Stimulated activated CD4-positive, alpha-beta T cell treated with anti-CD3 and anti-CD28 coated beads, Interleukin-2, amount 100 ng/mL, for 4 hours (primary cell): ENCODE measurements around the gene DPYD.

Experiments used
- DNase-seq: peaks from one replicate; pipeline ENCODE4 v3.0.0-alpha.2; 2020; ENCODE audit warnings: low read depth

DPYD gene

DNA sequence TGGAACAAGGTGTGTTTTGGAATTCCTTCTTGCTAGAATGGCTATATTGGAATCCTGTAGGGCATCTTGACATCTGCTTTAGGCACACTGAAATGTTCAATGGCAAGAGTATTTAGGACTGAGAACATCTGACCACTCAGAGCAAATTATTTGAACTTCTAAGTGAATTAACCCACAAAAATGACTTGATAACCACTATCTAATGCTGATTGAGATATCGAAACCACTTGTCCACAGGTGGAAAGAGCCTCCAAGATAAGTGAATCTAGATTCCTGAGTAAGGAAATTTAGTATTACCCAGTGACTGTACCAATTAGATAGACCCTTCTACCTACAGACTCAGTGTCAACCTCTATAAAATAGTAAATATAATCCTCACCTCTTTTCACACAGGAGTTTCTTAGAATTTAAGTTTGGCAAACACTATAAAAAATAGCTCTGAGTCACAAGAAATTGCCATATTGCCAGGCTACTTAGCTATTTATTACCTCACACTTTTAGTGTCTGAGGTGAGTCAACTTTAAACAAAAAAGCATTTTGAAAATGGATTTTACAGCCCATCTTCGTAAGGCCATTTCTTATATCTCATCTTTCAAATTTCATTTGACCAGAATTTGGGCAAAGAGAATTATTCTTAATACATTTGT lies 777.5 kb downstream of the DPYD start:
- no peak for DNase-seq

DNA sequence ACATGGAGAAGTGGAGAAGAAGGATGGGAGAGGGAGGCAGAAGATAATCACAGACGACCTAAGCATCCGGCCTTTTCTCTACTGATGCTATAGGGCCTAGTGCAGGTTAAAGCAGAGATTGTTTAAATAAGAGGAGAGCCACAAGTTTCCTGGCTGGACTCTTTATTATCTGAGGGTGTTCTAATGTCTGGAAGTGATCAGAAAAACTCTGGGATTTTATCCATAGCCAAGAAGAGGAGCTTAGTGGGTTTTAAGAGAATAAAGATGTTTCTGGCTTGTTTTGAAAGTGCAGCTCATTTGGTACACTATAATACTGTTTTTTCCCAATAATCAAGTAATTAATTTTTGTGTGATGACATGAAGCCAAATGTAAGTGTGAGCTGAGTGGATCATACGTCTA lies 780.2 kb downstream of the DPYD start:
- no peak for DNase-seq

DNA sequence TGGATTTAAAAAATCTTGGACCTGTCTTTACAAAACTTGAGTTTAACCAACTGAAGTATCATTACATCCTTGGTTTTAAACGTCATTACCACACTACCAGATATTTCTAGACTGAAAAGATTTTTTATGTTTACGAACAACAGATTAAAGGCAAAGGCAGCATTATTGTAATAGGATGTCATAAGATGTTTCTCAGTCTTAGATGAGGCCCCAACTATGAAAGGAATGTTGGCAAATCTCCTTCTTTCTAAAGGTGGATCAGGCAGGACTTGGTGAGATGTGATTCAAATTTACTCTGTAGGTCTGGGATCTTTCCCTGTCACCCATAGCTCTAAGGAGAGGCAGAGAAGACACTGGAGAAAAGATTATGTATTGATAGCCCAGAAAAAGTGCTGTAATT lies 781.3 kb downstream of the DPYD start:
- no peak for DNase-seq

DNA sequence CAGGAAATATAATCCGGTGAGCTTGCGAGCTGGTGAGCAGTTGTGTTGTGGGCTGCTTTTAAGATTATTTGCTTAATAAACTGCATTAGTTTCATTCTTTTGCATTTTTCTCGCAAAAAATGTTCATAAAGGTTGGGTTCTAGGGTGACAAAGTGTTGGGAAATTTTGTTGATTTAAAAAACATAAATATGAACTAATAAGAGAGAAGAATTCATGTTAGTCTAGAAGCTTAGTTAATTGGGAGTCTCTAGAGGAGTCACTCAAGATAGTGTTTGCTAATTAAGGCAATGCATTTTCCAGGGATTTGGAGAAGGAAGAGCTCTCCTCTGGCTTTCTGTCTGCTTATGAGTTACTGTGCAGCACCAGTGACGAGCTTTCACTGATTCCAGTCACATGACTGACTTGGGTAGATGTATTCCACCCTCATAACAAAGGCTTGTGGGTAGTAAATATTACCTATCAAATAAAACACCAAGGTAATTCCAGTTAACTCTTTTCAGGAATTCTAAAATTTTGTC lies 782.3 kb downstream of the DPYD start:
- no peak for DNase-seq

DNA sequence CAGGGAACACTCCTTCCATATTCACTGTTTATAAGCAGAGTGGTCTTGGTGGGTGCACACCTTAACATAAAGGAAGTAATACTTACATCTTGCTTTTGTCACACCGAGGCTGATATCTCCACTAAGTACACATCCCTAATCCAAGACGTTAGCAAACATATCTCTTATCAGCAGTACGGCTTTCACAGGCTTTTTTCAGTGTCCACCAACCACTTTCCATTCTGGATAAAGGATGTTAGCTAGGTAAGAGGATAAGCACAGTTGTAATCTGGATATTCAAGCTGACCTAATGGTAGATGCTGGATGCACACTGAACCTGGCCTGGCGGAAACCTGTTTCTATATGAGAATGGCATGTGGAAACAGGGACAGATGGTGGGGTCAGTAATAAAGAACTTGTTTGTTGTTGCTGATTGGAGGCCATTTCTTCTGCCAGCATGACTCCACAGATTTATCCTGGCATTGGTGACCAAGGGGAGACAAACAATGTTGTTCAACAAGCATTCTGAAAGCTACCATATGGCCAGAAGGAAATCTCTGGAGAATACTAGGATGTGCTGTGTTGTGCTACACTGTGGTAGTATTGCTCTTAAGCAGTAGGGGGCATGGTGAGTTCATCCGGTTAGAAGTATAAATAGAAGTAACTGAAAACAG lies 782.8 kb downstream of the DPYD start:
- DNase-seq = no peak

DNA sequence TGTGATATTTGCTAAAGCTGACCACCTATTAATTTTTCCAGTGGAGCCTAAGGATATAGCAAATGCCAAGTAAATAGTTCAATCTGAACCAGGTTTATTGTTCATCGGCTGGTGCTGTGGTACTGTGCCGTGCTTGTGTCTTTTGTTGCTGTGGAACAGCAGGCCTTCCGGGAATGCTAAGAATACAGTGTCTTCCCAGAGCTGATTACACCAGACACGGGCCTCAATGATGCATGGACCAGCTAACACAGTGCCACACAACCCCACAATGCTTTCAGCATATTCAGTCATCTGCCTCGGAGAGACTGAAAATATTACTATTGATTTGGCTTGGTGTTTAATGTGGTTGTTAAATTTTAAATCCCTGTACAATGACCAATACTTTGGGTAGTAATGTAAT lies 783.8 kb downstream of the DPYD start:
- DNase-seq = no peak

DNA sequence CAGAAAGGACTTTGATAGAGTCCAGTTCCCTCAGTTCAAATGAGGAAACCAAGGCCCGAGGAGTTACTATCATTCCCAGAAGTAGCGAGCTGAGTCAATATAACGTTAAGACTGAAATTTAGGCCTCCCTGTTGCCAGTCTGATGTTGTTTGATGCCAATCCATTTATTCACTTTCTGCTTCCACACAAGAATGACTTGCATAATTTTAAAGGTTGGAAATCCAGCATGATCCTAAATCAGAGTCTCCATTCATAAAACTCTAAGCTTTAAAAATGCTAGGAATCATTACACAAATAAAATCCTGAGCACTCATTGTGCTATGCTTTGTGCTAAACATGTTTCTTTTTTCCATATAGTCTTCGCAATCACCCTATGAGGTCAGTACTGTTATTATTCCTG lies 784.9 kb downstream of the DPYD start:
- DNase-seq = no peak

DNA sequence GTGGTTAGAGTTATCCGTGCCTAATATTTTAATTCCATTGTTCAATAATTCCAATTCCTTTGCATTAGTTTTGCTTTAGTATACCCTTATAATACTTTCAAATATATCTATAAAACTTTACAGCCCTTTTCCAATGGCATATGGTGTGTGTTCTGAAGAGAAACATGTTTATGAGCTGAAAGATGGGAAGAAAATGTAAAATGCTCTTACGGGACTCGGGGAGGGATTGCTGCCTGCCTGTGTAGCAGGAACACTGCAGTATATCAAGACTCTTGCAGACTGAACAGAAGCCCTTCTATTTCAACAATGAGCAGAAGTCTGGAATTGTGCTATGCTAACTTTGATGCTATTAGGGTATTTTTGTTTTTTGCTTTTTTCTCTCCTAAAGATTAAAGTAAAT lies 792.4 kb downstream of the DPYD start:
- DNase-seq = no peak

DNA sequence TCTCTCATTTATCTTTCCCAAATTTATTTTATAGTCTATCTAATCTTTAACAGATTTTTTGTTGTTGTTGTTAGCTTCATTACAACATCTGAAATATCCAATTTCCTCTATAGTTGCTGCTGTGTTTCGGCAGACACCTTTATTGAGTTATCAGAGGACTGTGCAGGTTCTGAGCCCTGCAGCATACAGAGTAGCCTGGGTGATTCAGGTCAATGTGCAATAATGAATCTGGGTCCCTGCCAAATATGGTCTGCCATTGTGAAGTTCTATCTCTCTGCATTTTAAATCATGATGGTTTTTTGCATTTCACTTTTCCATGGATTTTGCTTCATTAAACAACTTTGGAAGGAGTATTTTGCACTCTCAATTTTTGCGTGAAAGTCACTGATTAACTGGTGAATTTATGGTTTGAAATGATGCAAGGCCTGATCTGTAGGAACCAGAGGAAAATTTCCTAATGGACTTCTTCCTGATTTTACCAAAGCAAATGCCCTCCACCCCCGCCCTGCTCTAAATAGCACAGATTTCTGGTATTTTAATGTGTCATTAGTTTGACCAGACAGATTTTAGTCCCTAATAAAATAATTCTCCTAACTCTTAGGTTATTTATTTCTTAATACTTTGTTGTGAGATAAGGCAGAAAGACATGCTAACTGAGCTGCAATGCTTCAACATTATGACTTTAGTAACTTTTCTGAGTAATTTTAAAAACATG lies 797.0 kb downstream of the DPYD start:
- no peak for DNase-seq

DNA sequence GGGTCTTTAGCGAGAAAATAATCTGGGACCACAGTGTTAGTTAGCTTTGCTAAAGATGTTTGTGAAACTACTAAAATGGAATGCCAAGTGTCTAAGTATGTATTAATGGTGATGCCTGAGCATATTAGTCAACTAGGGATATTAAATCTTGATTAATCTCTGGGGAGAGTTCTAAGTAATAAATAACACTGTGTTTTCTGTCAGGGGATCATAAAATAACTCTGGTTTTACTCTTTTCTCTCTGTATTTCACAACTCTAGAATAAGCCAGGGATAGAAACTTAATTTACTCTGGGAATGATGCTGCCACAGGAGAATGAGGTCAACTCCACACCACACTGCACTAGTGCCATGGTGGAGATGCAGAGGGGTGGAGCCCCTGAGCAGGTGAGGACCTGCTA lies 800.0 kb downstream of the DPYD start:
- DNase-seq = no peak

DNA sequence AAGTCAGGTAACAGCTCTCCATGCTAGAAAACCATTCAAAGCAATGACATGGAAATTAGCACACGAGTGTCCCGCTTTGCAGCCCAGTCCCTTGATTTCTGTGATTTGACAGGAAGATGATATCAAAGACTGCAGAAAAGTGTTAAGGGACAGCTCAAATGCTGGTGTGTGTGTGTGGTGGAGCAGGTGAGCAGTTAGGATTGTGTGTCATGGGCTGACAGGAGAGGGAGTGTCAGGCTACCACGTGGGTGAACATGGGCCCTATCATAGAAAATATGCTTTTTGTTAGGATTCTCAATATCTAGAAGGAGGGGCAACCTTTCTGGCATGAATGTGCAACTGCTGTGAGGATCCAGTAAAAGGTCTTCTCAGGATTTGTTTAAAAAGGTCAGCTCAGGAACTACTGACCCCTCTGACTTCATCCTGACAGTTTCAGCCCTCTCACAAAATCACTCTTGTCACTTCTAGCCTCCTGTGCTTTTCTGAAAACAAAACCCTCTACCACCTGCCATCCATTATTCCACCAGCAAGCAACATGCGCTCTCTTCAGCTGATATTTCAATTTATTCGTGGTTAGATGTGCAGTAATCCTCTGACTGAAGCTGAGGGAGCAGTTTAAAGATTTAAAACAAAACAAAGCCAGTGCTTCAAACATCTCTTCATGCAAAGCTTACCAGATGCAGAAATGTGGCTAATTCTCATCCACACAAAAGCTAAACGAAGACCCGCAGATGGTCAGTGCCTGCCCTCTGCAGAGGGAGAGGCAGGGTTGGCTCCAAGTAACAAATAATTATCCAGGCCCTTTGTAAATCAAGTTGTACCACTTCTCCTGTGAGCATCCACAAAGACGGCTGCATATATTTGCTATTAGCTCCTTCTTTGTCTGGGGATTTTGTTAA lies 801.3 kb downstream of the DPYD start:
- DNase-seq = no peak

DNA sequence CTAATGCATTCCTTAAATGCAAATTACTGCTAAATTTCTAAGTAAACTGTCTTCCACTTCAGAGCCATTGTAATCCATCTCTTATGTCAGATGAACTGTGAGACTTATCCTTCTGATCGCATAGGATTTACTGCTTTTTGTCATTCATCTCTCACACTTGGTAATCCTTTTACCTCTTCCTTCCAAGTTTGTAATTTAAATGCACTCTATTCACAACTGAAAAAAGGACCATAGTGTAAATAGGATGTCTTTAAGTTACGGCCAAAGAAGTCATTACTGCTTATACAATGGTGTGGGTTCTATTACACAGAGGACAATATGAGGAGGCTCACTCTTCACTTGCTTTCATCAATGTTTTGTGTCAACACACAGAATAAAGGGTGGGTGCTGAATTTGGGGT lies 806.0 kb downstream of the DPYD start:
- no peak for DNase-seq

DNA sequence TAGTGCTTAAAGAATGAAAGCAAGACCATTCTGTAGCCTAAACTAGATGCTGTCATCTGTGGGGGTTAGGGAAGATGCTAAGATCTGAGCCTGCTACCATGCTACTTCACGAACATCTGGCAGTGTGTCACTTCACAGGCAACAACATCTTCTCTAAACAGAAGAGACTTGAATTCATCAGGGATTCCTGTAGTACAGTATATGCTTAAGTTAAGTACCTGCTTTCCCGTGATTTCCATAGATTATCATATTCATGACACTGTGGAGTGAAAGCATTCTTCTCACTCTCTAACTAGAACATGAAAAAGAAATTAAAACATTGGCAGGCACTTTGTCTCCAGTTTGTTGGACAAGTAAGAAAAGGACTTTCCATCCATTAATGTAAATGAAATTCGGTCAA lies 808.4 kb downstream of the DPYD start:
- no peak for DNase-seq

DNA sequence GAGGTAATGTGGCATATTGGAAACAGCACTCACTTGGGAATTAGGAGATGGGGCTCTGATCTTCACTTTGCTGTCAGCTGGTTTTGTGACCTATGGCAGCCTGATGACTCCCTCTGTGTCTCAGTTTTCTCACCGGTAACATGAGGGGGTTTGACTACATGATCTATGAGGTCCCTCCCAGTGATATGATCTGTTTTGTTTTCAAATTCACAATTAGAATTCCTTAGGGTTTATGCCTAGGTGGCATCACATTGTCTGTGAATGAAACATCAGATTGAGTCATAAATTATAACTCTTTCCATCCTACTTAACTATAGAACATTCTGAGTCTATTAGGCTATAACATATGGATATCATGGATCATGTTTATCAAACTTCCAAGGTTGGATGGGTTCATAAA lies 812.7 kb downstream of the DPYD start:
- DNase-seq = no peak

DNA sequence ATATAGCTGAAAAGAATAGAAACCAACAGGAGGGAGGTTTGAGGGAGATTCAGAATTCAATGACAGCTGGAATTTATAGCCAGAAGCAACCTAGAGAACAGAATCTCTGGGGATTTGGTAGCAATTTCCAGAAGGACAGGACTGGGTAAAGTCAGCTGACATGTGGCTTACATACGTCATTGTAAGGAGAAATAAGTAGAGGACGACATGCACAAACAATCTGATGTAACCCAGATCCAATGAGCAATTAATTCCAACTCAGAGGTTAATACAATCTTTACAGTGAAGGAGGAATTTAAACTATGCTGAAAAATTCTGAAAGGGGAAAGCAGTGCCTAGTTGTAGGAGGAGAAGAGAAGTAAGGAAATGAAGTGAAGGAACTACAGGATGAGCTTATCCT lies 815.3 kb downstream of the DPYD start:
- no peak for DNase-seq

DNA sequence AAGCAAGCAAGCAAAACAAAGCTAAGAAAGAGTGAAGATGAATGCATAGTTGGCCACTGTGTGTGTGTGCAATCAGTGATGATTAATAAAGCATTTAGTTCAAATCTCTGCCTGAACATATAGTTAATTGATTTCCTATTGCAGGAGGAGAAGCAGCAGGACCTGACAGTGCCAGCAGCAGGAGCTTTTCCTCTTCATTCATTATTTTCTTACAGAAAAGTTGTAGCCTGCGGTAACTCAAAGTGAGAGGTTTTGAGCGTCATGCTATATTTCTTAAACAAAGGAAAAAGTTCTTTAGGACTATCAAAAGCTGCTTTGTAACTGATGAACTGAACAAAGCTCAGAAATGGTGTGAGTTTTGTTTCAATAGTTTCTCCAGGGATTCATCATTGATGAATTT lies 819.3 kb downstream of the DPYD start:
- DNase-seq = no peak

DNA sequence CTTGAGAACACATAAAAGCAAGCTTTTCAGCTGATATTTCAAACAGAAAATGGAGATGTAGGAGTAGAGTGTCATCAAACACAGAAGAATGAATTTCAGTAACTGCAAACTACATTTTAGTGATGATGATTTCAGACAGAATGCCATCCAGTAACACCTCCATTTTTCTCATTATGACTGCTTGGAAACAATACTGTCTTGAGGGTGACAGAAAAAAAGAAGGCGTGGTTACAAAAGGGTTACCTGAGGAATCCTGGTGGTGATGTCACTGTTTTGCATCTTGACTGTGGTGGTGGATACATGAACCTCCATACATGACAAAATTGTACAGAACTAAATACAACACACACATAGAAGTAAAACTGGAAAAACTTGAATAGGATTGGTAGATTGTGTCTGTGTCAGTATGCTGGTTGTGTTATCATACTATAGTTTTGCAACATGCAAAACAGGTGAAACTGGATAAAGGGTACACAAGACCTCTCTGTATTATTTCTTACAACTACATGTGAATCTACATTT lies 823.4 kb downstream of the DPYD start:
- no peak for DNase-seq

DNA sequence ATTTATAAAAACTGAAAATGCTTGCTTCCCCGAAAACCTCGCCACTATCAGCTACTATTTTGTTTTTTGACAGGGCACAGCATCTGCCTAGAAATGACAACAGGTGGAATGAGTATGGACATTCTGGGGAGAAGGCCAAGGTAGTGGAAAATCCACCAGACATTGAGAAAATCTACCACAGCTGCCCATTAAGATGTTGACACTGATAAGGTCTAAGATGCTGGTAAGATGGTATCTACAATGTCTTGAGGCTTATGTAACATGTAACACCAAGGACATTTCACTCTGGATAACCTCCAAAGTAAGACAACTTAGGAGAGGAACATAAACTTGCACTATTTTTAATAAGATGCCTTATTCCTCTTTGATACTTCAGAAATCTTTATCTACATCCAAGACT lies 825.1 kb downstream of the DPYD start:
- no peak for DNase-seq

DNA sequence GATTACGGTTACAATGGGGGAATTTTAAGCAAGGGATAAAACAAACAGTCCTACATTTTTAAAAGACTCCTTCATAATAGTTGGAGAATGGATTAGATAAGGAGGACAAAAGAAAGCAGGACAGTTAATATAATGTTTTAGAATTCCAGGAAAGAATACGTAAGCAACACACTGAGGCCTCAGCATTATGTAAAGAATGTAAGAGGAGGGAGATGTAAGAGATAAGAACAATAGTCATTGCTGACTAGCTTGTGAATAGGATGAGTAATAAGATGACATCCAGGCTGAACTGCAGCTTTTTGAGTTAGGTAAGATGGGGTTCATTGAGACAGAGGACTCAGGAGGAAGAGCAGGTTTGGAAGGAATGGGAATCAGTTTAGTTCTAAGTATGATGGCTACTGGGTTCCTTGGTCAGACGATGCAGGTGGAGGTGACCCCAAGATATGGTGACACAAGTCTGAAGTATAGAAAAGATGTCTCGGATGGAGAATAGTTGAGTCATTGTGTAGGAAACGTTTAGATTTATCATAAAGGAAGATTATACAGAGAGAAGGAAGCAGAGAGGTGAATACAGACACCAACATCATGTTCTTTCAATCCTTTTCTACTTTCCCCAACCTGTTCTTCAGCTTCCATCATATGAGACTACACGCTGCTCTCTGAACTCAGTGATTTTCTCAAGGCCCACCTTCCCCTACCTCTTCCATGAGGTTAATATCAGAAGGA lies 826.4 kb downstream of the DPYD start:
- DNase-seq = no peak

DNA sequence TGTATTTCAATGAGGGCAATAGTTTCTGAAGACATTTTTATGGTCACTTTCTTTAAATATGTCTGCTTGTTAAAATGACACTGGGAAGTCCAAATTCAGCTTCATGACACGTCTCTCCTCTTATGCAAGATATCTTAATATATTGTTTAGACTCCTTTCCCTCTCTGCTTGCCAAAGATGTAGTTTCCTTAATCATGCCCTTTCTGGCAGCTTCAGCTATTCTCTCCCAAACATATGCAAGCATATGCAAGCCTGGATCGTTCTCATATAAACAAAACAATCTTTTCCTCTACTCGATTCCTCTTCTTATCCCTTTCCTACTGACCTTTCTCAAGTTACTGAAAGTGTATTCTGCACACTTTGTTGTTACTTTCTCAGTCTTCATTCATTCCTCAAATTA lies 827.1 kb downstream of the DPYD start:
- DNase-seq = no peak

DNA sequence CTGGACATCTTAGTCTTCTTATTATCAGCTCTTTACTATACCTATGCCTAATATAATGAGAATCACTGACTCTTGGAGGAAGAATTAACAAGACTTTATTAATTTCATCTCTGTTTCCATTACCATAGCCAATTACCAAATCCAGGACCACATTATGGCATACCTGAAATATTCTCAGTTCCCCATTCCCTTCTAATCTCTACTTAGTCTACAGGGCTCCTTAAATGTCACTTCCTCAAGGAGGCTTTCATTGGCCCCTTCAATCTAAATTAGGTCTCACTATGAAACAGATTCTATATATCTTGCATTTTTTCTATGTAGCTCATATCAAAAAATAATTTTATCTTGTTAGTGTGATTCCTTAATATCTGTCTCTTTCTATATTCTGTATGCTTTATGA lies 828.0 kb downstream of the DPYD start:
- DNase-seq = no peak
